Stimulated activated CD8-positive, alpha-beta memory T cell treated with anti-CD3 and anti-CD28 coated beads, Interleukin-12 subunit alpha, Interleukin-12 subunit beta, amount 100 ng/mL, for 4 hours (primary cell): ENCODE data around the gene GALNT18.

ENCODE experiments used
- DNase-seq: peaks from one replicate; pipeline ENCODE4 v3.0.0-alpha.2; 2020; ENCODE audit warnings: low read depth

Gene GALNT18

DNA sequence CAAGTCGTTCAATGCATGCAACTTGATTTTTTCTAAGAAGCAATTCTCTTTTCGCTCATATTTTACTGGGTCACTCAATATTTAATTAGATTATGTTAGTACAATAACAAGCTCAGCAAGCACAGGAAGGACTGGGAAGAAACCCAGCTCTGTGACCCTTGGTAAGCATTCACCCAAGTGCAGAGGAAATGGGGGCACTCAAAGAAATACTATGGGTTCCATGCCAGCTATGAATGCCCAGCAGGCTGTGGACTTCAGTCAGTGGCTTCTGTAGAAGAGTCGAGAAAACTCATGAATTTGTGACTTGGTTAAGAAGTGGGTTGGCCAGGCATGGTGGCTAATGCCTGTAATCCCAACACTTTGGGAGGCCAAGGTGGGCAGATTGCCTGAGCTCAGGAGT lies 123.6 kb downstream of the GALNT18 start:
- no peak for DNase-seq

DNA sequence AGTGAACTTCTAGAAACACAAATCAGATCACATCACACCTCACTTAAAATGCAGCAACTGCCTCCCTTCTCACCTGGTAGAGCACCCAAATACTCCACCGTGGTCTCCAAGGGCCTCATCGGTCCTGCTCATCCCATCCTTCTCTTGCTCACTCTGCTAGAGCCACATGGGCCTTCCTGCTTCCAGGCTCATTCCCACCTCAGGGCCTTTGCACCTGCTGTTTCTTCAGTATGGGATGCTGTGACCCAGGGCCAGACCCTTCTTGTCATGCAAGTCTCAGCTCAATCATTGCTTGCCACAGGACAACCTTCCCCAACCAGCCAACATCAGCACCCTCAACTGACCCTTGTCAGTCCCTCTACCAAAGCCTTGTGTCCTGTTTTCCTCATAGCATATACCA lies 124.9 kb downstream of the GALNT18 start:
- no peak for DNase-seq

DNA sequence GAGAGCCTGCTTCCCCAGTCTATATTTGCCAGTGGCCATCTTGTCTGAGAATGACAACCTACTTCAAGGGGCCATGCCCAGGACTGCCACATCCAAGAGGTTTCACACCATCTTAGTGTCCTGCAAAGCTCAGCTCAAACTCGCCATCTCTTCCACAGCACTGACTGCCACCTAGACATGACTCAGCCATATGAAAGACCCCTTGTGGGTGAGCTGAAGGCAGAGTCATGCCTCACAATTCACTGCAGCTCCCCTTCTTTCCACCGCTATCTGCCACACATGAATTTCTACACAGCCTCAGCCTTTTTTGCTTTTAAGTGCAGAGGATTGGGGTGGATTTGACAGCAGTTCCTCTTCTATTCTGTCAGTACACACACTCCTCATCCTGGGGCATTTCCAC lies 127.5 kb downstream of the GALNT18 start:
- DNase-seq: no peak

DNA sequence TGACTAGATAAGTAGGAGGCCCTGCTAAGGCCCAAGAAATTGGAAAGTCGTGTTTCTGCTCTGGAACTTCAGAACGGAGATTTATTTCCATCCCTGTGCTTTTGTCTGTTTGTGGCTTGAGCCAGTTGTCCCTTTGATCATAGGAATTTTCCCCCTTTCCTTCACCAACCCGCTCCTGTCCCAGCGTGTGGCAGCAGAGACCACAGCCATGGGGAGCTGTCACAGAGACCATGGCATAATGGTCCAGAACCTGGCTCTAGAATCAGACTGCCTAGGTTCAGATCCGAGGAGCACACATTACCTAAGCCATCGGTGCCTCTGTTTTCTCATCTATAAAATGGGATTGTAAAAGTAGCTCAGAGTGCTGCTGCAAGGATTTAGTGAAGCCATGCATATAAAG lies 128.1 kb downstream of the GALNT18 start:
- no peak for DNase-seq

DNA sequence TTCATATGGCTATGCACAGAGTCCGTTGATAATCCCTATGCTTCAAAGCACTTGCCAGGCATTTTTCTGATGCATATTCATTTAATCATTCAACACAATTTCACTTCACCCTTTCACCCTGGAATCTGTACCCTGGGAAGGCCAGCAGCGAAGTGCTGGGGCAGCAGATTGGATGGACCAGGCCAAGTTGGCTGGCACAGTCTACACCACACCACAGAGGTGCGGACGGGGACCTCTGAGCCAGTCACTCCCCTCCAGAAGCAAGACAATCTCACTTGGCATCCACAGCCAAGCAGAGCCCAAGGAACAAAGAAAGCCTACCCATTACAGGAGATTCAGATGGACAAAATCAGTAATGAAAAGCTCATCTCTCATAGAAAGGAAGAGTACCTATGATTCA lies 130.2 kb downstream of the GALNT18 start:
- no peak for DNase-seq

DNA sequence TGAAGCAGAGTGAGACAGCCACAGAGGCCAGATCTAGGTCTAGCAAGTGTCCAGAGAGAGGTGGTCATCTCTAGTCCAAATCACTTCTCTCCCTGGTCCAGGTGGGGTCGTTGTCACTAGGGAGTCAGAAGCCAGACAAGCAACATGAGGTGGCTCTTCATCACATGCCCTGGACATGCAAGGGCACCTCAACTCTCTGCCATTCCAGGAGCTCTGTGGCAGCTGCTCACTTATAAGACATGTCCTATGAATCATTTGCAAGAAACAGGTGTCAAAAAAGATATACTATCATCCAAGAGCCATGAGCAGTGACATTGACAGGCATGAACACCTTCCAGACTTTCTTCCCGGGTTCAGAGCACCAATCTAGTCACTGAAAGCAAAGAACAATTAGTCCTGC lies 130.8 kb downstream of the GALNT18 start:
- DNase-seq: no peak

DNA sequence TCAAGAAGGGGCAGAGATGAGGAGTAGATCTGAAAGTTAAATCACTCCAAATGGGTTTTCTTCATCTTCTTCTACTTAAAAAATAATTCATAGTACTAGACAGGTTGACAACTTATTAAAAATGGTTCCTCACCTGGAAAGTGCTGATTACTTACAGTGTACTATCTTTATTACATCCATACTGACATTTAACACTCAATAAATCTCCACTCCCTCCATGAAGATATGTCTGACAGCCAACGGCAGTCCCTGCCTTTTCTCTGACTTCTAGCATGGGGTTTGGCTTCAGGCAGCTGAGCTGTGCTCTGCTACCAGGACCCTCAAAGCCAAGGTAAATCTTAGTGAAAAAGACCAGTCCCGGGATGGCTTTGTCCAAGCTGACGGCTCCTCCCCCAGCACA lies 135.4 kb downstream of the GALNT18 start:
- DNase-seq: no peak

DNA sequence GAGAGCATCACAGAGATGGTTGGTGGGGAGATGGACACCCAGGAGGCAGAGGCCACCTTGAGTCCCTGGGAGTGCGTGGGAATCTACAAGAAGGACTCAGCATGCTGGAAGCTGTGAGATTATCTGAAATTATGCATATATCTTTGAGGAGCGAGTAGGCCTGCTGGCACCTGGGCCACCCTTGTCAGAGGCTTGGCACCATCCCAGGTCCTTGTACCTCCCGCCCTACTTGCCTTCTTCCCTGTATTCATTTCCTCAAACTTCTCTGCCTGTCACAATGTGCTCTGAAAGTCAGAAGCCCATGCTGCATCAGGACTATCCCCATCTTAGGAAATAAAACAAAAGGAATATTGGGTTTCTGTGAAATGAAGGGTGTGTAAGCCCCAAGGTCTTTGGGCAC lies 135.8 kb downstream of the GALNT18 start:
- no peak for DNase-seq

DNA sequence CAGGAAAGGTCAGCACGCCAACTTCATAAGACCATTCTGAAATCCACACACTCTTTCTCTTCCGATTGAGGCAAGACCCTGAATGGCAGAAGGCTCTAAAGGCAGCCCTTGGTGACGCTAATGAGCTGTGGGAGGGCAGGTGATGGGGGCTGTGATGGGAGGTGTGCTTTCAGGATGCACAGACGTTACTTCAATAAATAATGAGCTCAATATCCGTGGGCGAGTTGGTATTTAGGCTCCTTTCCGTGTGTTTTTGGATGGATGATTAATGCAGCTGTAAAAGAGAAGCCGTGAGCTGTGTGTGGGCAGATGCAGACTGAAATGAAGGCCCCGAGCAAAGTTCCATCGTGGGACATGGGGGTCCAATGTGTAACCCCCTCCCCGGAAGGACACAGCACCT lies 138.2 kb downstream of the GALNT18 start:
- DNase-seq: no peak

DNA sequence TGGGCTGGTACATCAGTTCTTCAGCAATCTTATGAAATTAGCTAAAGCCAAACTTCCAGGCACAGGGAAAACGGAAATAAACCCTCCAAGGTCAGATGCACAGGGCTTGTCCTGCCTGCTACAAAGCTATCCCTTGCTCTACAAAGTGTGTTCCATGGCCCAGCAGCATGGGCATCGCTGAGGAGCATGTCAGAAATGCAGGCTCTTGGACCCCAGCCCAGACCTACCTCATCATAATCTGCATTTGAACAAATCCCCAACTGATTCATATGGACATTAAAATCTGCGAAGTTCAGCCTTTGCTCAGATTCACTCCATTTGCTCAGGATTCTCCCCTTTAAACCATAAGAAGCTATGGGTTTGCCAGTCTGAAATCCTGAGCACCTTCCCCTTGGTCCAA lies 139.1 kb downstream of the GALNT18 start:
- DNase-seq: no peak

DNA sequence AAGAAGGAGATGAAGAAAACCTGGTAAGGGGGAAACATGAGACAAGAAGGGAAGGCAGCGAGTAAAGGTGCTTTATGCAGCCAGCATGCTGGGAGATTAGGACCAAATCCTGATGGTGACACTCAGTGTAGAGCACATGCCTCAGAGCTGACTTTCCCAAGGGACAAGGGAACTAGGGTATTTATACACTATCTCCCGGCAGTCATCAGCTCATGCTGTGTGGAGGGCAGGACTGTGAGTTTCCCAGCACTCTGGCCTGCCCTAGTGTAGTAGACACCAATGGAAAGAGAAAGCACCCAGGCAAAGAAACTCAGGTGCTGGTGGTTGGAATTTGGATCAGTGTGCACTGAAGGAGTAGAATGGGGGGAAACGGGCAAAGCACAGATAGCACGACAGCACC lies 140.4 kb downstream of the GALNT18 start:
- no peak for DNase-seq

DNA sequence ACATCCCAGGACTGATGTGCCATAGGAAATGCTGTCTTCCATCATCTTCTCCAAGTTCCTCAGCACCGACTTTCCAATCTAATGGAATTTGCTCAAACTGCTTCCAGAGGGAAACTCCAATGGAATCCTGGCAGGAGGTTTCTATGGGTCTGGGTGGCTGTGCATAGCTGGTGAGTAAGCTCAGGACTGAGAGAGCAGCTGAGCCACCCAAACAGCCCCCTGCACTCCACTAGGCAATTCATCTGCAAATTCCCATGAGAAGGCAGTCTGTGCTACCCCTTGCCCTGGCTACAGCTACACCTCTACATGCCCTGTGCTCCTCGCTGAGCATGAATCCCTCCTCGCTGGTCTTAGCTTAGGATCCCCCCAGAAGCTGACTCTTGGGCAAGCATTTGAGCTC lies 140.8 kb downstream of the GALNT18 start:
- DNase-seq: no peak

DNA sequence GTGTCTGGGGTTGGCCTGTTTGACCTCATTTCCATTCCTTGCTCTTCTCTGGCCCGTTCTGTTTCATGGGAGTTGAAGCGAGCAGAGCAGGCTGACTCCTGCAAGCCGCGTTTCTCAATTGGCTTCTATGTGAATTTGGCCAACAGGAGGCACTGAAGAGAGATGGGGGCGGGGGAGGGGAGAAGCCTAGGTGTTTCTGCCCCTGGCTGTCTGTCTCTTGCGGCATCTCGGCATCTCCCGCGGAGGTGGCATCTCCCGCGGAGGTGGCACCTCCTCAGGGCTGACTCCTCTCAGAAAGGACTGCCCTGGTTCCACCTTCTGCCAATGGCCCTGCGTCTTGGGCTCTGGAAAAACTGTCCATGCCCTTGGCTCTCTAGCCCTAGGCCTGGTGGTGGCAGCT lies 143.1 kb downstream of the GALNT18 start:
- no peak for DNase-seq

DNA sequence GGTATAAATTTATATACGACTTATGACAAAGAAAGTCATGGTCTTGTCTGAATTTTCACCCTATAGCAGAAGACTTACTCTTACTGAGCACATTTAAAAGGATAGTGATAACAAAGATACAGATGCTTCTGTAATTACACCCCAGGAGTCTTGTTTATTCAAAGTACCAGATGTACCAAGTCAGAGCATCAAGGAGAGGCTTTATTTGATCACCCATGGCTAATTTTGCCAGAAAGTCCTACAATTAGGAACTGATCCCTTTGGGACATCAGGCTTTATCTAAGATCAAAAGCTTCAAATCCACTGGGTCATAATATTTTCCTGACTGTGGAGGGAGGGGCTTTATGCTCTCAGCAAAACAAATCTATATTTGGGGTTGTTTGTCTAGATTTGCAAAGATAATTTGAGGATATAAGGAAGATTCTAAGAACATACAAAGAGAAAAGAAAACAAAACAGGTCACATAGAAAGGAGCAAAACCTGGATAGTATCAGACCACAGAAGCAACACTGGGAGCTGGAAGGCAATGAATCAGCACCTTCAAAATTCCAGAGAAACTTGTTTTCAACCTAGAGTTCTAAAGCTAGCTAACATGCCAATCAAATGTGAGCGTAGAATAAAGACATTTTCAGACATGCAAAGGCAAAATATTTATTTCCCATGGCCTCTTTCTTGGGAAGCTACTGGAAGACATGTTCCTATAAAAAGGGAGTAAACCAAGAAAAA lies 143.9 kb downstream of the GALNT18 start:
- DNase-seq: no peak

DNA sequence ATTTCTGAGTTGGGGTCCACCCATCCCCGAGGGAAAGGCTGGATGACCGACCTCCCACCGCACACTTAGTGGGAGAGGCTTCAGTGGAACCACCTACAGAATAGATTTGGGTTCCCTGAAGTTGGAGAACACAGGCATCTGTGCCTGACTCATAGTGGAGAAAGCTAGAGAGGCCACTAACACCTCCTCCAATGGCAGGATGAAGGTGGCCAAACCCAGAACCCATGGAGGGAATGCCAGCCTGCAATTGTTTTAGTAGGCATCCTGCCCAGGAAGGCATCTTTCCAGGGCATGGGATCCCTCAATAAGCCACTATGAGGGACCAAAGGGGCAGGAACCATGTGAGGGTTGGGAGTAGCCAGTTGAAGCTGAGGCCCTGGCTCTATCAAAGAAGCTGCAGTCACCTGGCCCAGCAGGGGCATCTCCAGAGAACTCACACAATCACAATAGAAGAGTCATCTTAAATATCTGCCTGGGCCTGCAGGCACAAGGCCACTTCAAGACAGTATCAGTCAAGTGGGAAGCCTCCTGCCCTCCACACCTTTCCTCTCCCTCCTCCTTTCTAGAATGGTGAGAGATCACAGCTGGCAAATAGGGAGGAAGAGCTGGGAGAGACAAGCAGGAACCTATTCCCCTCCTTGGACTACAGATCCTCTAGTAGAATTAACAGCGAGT lies 144.7 kb downstream of the GALNT18 start:
- DNase-seq: no peak

DNA sequence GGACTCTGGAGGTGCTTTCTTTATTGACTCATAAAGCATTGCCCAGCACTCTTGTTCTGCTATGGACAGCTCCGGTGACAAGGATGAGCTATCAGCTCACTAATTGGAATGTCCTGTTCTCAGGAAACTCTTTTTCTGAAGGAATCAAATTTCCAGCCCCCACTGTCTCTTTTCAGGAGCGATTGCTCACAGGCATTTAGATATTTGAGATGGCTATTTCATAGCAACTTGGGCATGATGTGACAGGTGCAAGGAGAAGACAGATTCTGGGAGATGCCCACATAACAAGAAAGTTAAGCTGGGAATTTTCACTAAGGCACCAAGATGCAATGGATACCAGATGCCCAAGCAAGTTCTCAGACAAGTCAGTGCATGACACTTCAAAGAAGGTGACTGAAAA lies 145.3 kb downstream of the GALNT18 start:
- no peak for DNase-seq

DNA sequence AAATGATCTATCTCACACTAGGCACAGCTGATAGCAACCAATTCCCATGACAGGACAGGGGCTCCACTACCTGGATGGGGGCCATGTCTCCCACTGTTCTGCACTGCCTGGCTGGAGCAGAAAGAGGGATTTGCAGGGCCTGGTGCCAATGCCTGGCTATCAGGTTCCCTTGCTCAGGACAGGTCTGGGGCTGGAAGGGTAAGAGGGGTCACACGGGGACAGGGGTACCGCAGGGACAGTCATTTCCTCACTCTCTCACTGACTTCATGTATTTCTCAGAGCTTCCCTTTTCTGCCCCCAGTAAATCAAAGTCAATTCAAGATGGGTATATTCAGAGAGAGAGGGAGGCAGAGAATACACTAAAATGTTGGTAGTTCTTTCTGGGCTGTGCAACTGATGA lies 149.7 kb downstream of the GALNT18 start:
- no peak for DNase-seq

DNA sequence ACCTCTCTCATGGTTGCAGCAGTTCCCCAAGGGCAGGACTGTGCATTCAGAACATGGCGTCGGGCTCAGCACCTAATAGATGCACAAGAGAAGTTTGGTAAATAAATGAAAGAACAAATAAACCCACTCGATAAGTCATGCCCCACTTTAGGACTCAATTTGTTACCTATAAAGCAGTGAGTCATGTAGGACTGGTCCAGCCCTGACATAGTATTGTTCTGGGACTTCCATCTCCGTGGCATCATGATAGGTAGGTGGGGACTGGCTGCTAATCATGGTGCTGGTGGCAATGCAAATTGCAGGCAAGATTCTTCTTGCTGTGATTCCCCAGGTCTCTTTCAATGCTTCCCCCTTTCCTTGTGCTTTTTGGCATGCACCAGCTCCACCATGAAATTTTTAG lies 150.6 kb downstream of the GALNT18 start:
- DNase-seq: no peak

DNA sequence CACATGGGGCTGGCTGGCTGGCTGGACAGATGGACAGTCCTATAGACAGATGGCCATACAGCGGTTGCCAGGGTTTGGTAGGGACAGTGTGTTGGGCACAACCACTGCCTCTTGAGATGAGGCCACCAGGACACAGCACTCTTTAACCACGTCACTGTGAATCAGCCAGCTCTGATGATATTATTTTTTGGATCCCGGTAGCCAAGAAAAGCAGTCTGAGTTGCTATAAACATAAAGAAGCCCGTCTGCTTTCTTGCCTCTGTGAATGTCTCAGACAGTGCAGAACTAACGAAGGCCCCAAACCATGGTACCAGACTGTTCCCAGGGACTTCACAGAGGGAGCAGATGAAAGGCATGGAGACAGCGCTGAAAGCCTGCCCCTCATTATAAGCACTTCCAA lies 152.9 kb downstream of the GALNT18 start:
- no peak for DNase-seq

DNA sequence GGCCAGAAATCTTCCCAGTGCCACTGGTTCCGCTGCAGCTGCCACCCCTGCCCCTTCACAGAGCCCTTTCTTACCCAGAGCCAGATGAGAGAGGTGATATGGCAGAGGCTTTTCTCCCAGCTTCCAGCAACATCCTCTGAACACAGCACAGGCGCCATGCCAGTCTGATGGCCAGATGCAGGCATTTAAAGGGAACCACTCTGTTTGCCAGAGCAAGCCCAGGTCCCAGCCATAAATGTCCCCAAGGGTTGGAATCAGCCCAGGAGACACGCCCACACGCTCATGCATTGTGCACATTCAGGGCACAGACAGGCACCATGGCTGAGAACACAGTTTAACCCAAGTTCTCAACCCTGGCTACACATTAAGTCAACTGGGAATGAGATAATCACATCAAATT lies 154.5 kb downstream of the GALNT18 start:
- no peak for DNase-seq

DNA sequence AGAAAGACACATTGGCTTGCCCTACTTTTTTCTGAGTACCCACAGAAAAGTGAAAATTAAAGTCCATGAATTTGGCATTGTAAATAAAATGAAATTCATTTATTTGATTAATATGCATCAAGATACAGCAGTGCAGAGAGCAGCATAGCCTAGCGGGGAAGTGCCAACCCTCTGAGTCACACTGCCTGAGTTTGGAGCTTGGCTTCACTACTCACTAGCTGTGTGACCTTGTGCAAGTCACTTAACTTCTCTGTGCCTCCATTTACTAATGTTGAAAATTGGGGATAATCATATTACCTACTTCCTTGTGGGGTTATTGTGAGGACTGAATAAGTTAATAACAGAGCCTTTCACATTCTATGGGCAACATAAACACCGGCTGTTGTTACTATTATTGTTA lies 157.2 kb downstream of the GALNT18 start:
- no peak for DNase-seq

DNA sequence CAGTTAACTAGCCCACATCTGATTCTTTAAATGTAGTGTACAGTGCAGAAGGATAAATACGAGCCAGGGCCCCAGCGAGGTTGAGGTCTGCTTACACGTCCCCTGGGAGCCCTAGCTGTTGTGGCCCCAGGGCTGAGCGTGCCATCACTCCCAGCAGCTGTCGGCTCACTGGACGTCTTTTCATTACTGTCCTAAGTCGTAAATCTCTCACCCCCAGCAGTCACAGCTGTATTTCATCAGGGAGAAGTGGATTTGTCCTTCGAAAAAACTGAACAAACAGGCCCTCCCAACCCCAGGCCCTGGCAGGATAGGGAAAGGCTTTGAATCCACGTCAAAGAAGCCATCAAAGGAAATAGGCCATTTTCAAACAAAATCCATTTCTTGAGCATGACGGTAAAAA lies 158.4 kb downstream of the GALNT18 start:
- DNase-seq: no peak

DNA sequence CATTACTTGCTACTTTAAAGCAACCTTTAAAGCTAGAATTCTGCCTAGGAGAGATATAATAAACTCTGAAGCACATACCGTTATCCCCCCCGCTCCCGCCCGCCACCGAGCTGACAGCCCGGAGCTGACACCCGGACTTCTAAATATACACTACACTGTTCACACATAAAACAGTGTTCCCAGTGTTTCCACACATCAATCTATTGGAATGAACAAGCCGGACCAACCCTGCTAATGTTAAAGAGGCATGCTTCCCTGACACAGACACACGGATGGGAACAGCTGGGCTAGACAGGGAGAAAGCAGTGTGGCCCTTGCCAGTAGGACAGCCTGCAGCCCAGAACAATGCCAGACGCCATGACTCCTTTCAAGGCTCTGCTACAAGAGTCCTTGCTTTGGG lies 160.3 kb downstream of the GALNT18 start:
- no peak for DNase-seq

DNA sequence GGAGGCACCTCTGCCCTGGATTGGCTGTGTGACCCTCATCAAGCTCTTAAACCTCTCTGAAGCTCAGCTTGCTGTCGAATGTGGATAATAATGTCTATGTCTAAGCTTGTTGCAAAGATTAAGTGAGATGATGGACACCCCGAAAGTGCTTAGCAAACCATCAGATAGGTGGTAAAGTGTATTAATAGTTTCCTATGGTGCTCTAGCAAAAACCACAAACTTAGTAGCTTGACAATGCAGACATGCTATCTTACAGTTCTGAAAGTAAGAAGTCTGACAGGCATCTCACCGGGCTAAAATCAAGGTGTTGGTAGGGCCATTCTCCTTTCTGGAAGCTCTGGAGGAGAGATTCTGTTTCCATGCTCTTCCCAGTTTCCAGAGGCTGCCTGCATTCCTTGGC lies 162.2 kb downstream of the GALNT18 start:
- DNase-seq: no peak
